GM12892 (cell line): Measurements from ENCODE around the gene CTNNA3.

ENCODE experiments used
- POLR2A ChIP-seq: IDR thresholded peaks from 2 replicates; pipeline ENCODE4 v1.6.1; 2011; ENCODE audit warnings: low read depth, low read length, control low read depth
- POLR2AphosphoS5 ChIP-seq: IDR thresholded peaks from 2 replicates; pipeline ENCODE4 v1.6.1; 2011; ENCODE audit warnings: low read depth, low read length, control low read depth
- TAF1 ChIP-seq: IDR thresholded peaks from 2 replicates; pipeline ENCODE4 v1.6.1; 2011; ENCODE audit warnings: low read depth, mild to moderate bottlenecking, control low read depth, low read length, borderline replicate concordance

DNA sequence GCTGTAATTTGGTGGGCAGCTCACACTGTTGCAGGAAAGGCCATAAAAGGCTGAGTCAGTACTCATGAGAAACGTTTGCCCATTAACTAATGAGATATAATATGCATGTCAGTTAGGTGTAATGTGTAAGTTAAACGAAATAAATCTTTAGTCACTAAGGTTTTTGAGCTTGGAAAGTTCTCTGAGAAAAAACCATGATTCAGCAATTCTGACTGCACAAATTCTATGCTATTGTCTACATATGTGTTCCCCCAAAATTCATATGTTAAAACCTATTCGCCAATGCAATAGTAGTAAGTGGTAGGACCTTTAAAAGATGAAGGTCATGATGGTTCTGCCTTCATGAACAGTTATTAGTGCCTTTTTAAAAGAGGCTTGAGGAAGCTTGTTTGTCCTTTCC lies 1329.8 kb downstream of the CTNNA3 start:
- TF ChIP-seq POLR2A (no peak), POLR2AphosphoS5 (no peak), TAF1 (no peak)
